Measurements from ENCODE around the gene TOP3B.

- no peak for TF ChIP-seq CTCF (IDR thresholded peaks at IDR 0.05)
- no peak for TF ChIP-seq EP300 (IDR thresholded peaks at IDR 0.05)
- no peak for TF ChIP-seq POLR2A (IDR thresholded peaks at IDR 0.05)
- no peak for TF ChIP-seq POLR2AphosphoS5 (IDR thresholded peaks at IDR 0.05)
Measured at GRCh38 chr22:21917181-21917958, 65.2 kb downstream of the TOP3B start.
